ENCODE results near the gene MAPK6. TPM values are rescaled to one million over a fixed set of nuclear protein-coding genes. Genes with fewer than 3 reads are reported as not detected.
"Not testable (repeated sequence)": the region's sequence is repeated elsewhere in the genome, so short reads cannot be mapped to it uniquely, and the experiment has no call there.

MAPK6 gene
- total RNA-seq, 1 donor from 2014 or later = 16.2 TPM

DNA sequence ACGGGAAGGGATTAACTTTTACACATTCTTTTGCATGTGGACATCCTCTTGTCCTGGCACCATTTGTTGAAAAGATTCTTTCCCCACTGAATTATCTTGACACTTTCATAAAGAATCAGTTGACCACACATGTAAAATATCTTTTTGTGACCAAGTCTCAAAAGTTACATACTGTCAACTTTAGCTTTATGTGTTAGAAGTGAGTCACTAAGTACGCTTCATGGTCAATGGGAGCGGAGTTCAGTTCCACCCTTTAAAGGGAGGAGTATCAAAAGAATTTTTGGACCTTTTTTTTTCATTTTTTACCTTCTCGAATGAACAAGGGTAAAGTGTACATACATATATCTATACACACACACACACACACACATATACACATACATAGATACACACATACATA, 35.4 kb downstream of the MAPK6 start:
- H3K9me3 Mint-ChIP-seq = no peaks in the 10 kb centered on the region
- no peak overlapping the region for H3K27ac Mint-ChIP-seq
- TF ChIP-seq CTCF (IDR thresholded peaks at IDR 0.05) = no peak
- intact Hi-C loops (cut with micrococcal nuclease) = no loop called here
- H3K36me3 Mint-ChIP-seq (ENCODE audit: low read depth) = peaks cover 43% of the 10 kb centered on the region
- ChIA-PET POLR2A (no interaction called here), CTCF (no interaction called here)
- H3K4me1 Mint-ChIP-seq = no peaks in the 10 kb centered on the region
- no peaks in the 10 kb centered on the region for H3K27me3 Mint-ChIP-seq
- DNase-seq (no peak), ATAC-seq (ENCODE audit: low read depth) (no peak)
- no peak overlapping the region for H3K4me3 Mint-ChIP-seq

DNA sequence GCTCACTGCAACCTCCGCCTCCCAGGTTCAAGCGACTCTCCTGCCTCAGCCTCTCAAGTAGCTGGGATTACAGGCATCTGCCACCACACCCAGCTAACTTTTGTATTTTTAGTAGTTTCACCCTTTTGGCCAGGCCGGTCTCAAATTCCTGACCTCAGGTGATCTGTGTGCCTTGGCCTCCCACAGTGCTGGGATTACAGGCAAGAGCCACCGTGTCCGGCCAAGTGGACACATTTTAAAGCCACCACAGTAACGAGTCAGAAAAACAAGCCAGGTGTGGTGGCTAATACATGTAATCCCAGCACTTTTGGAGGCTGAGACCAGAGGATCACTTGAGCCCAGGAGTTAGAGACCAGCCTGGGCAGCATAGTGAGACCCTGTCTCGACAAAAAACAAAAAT, 35.8 kb downstream of the MAPK6 start:
- H3K9me3 Mint-ChIP-seq; H3K27me3 Mint-ChIP-seq; POLR2A ChIA-PET; ATAC-seq (ENCODE audit: low read depth); DNase-seq; H3K4me3 Mint-ChIP-seq; H3K4me1 Mint-ChIP-seq; H3K27ac Mint-ChIP-seq; CTCF ChIA-PET: not testable (repeated sequence)
- intact Hi-C loops (cut with micrococcal nuclease) = loop anchor here (5.0 kb wide), 1 partner anchor 152 kb away; no protein-coding TSS in a partner anchor
- peaks cover 46% of the 10 kb centered on the region for H3K36me3 Mint-ChIP-seq (ENCODE audit: low read depth)

GRCh38 chr15:52056001-52056400, 37.0 kb downstream of the MAPK6 start:
- no peak for DNase-seq

DNA sequence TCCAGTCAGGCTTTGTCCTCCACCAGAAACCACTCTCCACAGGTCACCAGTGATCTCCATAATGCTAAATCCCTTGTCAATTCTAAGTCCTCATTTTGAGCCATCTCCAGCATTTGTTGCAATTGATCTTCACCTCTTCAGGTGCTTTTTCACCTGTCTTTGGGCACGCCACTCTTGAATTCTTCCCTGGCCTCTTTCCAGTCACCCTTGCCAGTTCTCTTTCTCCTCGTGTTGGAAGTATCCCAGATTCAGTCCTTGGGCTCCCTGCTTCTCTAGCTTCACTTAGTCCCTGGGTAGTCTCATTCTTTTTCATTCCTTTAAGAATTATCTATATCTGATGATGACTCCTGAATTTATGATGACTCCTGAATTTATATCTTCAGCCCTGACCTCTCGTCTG, 37.5 kb downstream of the MAPK6 start:
- ChIA-PET CTCF (no interaction called here), POLR2A (no interaction called here)
- ATAC-seq (ENCODE audit: low read depth) (no peak), DNase-seq (no peak)
- H3K9me3 Mint-ChIP-seq = no peaks in the 10 kb centered on the region
- intact Hi-C loops (cut with micrococcal nuclease) = loop anchor here (5.0 kb wide), 1 partner anchor 151 kb away; no protein-coding TSS in a partner anchor
- peaks cover 51% of the 10 kb centered on the region for H3K36me3 Mint-ChIP-seq (ENCODE audit: low read depth)
- no peaks in the 10 kb centered on the region for H3K4me1 Mint-ChIP-seq
- no peak overlapping the region for H3K27ac Mint-ChIP-seq
- no peak overlapping the region for H3K4me3 Mint-ChIP-seq
- TF ChIP-seq CTCF (IDR thresholded peaks at IDR 0.05) = no peak
- no peaks in the 10 kb centered on the region for H3K27me3 Mint-ChIP-seq

More at GRCh38 chr15:52056001-52056400, 37.0 kb downstream of the MAPK6 start:
- Mint-ChIP-seq H3K36me3 (ENCODE audit: low read depth) (peaks cover 50% of the 10 kb centered on the region), H3K27ac (no peak overlapping the region), H3K4me1 (no peaks in the 10 kb centered on the region), H3K27me3 (no peaks in the 10 kb centered on the region), H3K9me3 (no peaks in the 10 kb centered on the region), H3K4me3 (no peak overlapping the region)
- ChIA-PET POLR2A (no interaction called here), CTCF (no interaction called here)
- no peak for ATAC-seq (ENCODE audit: low read depth)
- intact Hi-C loops (cut with micrococcal nuclease) = loop anchor here (5.0 kb wide), 1 partner anchor 151 kb away; no protein-coding TSS in a partner anchor
- no peak for TF ChIP-seq CTCF (IDR thresholded peaks at IDR 0.05)

GRCh38 chr15:52057996-52058395, 39.0 kb downstream of the MAPK6 start:
- ATAC-seq (ENCODE audit: low read depth) (no peak), DNase-seq (no peak)
- intact Hi-C loops (cut with micrococcal nuclease) = loop anchor here (5.0 kb wide), 1 partner anchor 149 kb away; no protein-coding TSS in a partner anchor
- Mint-ChIP-seq H3K4me3 (no peak overlapping the region), H3K27me3 (no peaks in the 10 kb centered on the region), H3K27ac (no peak overlapping the region), H3K9me3 (no peaks in the 10 kb centered on the region), H3K36me3 (ENCODE audit: low read depth) (peaks cover 51% of the 10 kb centered on the region), H3K4me1 (no peaks in the 10 kb centered on the region)
- ChIA-PET POLR2A (no interaction called here), CTCF (no interaction called here)
- TF ChIP-seq CTCF (IDR thresholded peaks at IDR 0.05) = no peak

DNA sequence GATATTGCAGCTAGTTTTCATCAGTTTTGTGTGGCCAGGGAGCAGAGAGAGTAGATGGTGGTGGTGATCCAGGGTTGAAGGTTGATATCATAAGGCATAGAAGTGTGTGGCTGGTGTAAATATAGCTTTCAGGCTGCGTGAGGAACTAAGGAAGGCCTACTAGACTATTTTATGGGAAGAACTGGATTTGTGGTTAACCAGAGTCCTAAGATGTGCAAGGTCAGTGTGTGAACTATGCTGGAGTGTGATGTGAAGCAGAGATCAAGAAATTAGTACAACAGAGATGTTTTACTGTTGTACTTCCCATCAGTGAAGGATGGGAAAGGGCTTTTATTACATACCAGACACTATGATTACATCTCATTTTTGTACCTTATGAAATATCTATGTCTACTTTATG, 41.5 kb downstream of the MAPK6 start:
- no peak for TF ChIP-seq CTCF (IDR thresholded peaks at IDR 0.05)
- Mint-ChIP-seq H3K4me1 (no peaks in the 10 kb centered on the region), H3K27me3 (no peaks in the 10 kb centered on the region), H3K27ac (no peak overlapping the region), H3K9me3 (no peaks in the 10 kb centered on the region), H3K36me3 (ENCODE audit: low read depth) (peaks cover 60% of the 10 kb centered on the region), H3K4me3 (no peak overlapping the region)
- intact Hi-C loops (cut with micrococcal nuclease) = no loop called here
- ATAC-seq (ENCODE audit: low read depth) (no peak), DNase-seq (no peak)
- ChIA-PET POLR2A (no interaction called here), CTCF (no interaction called here)

All from activated B cell treated with CpG ODN at 0.5 μM for 24 hours (primary cell).